ENCODE results near the gene ZDHHC4. TPM values are rescaled to one million over a fixed set of nuclear protein-coding genes. Genes with fewer than 3 reads are reported as not detected.

ZDHHC4 gene
- total and polyA plus RNA-seq, 9 of the 15 experiments (the other 6 are each of a cell fraction or from before 2014, with no cell fraction given): 33.4 to 106 (median 58.3) TPM

DNA sequence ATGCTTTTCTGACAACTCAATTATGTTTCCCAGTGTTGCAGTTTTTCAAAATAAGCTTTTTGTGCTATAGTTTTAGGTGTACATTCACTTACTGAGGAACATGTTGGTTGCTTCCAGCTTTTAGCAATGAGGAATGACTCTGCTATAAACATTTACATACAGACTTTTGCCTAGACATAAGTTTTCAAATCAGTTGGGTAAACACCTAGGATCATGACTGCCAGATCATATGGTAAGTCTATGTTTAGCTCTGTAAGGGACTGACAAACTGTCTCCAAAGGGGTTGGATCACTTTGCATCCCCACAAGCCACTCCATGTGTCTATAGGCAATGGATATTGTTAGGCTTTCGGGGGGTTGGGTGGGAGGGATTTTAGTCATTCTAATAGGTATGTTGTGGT is 15.1 kb upstream of the ZDHHC4 start:
- no peak for TF ChIP-seq BMI1 (IDR thresholded peaks at IDR 0.05; ENCODE audit: low read length)
- no peak for TF ChIP-seq ZNF175 (CRISPR knock-in tag; IDR thresholded peaks at IDR 0.05; ENCODE audit: low read depth)
- TF ChIP-seq, protein P1, sequence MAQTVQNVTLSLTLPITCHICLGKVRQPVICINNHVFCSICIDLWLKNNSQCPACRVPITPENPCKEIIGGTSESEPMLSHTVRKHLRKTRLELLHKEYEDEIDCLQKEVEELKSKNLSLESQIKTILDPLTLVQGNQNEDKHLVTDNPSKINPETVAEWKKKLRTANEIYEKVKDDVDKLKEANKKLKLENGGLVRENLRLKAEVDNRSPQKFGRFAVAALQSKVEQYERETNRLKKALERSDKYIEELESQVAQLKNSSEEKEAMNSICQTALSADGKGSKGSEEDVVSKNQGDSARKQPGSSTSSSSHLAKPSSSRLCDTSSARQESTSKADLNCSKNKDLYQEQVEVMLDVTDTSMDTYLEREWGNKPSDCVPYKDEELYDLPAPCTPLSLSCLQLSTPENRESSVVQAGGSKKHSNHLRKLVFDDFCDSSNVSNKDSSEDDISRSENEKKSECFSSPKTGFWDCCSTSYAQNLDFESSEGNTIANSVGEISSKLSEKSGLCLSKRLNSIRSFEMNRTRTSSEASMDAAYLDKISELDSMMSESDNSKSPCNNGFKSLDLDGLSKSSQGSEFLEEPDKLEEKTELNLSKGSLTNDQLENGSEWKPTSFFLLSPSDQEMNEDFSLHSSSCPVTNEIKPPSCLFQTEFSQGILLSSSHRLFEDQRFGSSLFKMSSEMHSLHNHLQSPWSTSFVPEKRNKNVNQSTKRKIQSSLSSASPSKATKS (CRISPR knock-in tag; IDR thresholded peaks at IDR 0.05): no peak
- TF ChIP-seq MIER1 (IDR thresholded peaks at IDR 0.05; ENCODE audit: low read depth): no peak
- no peak for TF ChIP-seq POU5F1 (IDR thresholded peaks at IDR 0.05; ENCODE audit: borderline replicate concordance, low read depth, low read length, partially characterized antibody)
- no peak for TF ChIP-seq ZNF707 (CRISPR knock-in tag; conservative IDR thresholded peaks at IDR 0.05)
- Histone ChIP-seq H3K4me2 (ENCODE audit: insufficient read depth, low read length) (no peak overlapping the region), H3K27ac (ENCODE audit: extremely low read depth, low read depth, low read length) (no peak overlapping the region), H4K20me1 (replicated peaks; ENCODE audit: control insufficient read depth, insufficient read depth, low read length) (no peaks in the 10 kb centered on the region), H3K4me3 (no peak overlapping the region), H3K79me2 (ENCODE audit: control insufficient read depth, insufficient read depth, low read length) (no peaks in the 10 kb centered on the region), H3K9me1 (ENCODE audit: control insufficient read depth, insufficient read depth, low read length) (no peaks in the 10 kb centered on the region), H3K9ac (ENCODE audit: insufficient read depth in 1 of 2, low read depth in 2 of 2, low read length in 2 of 2) (no peak overlapping the region), H3K36me3 (ENCODE audit: control insufficient read depth, insufficient read depth, low read length) (no peaks in the 10 kb centered on the region), H2AFZ (ENCODE audit: low read depth, low read length) (no peak overlapping the region), H3K9me3 (replicated peaks; ENCODE audit: control insufficient read depth, insufficient read depth, low read depth, low read length) (no peaks in the 10 kb centered on the region), H3K4me1 (replicated peaks in 1 of 2; ENCODE audit: control insufficient read depth in 2 of 2, insufficient read depth in 2 of 2, low read length in 2 of 2) (peaks cover 0 to 3% of the 10 kb centered on the region in 2 experiments; a peak in 1 of 5 replicates), H3K27me3 (ENCODE audit: control insufficient read depth in 2 of 2, insufficient read depth in 2 of 2, low read length in 2 of 2) (peaks cover 19 to 42% of the 10 kb centered on the region in 2 experiments; a peak in 4 of 5 replicates)
- DNase-seq (ENCODE audit: extremely low read depth in 1 of 4, low spot score in 3 of 4): no peak
- no peak for FAIRE-seq
- 0% methylated on average over 1 of the region's 1 CpG for WGBS (ENCODE audit: insufficient coverage, low coverage, missing lambda C conversion rate)
- in situ Hi-C loops (cut with MboI): no loop called here
- intact Hi-C loops (cut with micrococcal nuclease): no loop called here
- no peak for ATAC-seq
- ChIA-PET CTCF (ENCODE audit: low intra/inter-chr PET ratio) (no interaction called here), POLR2A (interaction anchor here (0.9 to 1.0 kb wide), 2 partner anchors 15 to 28 kb away, joined by 3 to 4 read pairs; partner anchors contain the start of gene INTS15)
- BruUV-seq (replicated peaks): no TSS peak
